ENCODE data around the gene INSIG1.

INSIG1 gene

GRCh38 chr7:155327590-155328320 lies 30.1 kb downstream of the INSIG1 start:
- no peak for DNase-seq (ENCODE audit: low read depth)

- DNase-seq (ENCODE audit: low read depth) = no peak
Observed at GRCh38 chr7:155329225-155329624, 31.5 kb downstream of the INSIG1 start.

GRCh38 chr7:155331396-155331795 lies 33.7 kb downstream of the INSIG1 start:
- DNase-seq (ENCODE audit: low read depth) = no peak

GRCh38 chr7:155333346-155334234 lies 35.9 kb downstream of the INSIG1 start:
- DNase-seq (ENCODE audit: low read depth) = no peak

DNA sequence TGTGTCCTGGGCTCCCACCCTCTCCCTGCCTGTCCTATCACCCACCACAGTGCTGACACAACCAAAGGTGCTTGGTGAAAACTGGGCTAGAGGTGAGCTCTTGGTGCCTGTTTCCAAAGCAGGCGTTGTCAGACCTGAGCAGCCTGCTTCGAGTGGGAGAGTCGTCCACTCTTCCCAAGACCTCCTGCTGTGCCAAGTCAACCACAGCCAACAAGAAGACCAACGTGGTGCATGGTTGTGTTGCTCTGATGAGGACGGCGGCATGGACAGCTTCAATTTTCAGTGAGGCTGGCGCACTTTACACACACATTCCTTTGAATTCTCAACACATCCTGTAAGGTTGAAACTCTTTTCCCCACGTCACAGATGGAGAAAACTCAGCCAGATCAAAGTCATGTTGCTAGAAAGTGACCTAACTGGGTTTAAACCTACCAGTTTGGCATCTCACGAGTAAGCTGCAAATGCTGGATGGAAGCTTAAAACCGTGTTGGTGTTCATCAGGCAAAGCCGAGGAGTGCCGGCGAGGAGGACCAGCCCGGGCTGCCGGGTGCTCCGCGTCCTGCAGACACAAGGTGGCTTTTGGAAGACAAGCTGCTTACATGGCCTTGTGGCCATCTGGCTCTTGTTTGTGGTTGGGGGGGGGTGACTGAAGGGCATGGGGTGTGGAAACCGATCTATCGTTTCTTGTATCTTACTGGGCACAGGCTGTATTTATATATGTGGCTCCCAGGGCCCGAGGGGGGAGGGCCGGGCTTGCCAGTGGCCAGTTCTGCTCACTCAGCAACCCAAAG lies 39.3 kb downstream of the INSIG1 start:
- no peak for DNase-seq (ENCODE audit: low read depth)

DNA sequence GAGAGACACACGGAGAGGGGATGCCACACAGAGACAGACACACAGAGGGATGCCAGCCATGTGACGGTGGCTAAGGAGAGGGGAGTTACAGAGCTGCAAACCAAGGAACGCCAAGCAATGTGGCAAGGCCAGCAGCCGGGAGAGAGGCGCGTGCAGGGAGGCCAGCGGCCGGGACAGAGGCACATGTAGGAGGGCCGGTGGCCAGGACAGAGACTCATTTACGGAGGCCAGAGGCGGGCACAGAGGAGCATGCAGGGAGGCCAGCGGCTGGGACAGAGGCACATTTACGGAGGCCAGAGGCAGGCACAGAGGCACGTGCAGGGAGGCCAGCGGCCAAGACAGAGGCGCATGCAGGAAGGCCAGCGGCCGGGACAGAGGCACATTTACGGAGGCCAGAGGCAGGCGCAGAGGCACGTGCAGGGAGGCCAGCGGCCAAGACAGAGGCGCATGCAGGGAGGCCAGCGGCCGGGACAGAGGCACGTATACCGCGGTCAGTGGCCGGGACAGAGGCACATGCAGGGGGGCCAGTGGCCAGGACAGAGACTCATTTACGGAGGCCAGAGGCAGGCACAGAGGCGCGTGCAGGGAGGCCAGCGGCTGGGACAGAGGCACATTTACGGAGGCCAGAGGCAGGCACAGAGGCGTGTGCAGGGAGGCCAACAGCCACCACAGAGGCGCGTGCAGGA lies 40.4 kb downstream of the INSIG1 start:
- no peak for DNase-seq (ENCODE audit: low read depth)

DNA sequence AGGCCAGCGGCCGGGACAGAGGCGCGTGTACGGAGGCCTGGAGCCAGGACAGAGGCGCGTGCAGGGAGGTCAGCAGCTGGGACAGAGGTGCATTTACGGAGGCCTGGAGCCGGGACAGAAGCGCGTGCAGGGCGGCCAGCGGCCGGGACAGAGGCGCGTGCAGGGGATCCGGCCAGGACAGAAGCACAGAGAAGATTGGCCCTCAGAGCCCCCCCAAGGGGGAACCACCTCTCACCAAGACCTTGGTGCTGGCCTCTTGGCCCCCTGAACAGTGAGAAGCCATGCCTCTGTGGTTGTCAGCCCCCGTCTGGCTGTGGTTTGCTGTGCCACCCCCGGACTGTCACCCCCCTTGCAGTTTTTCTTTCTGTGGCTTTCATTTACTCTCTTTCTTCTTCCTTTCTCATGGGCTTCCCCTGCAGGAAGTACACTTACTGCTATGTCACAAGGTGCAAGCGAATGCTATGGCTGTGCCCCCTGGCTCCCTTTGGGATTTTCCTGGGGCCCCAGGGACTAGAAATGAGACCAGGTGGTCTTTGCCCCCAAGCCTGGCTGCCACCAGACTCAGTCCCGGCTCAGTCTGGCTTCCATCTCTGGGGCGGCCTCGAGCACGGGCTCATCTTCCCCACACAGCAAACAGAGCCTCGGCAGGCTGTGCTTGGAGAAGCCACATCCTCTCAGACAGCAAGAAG lies 41.1 kb downstream of the INSIG1 start:
- no peak for DNase-seq (ENCODE audit: low read depth)

DNA sequence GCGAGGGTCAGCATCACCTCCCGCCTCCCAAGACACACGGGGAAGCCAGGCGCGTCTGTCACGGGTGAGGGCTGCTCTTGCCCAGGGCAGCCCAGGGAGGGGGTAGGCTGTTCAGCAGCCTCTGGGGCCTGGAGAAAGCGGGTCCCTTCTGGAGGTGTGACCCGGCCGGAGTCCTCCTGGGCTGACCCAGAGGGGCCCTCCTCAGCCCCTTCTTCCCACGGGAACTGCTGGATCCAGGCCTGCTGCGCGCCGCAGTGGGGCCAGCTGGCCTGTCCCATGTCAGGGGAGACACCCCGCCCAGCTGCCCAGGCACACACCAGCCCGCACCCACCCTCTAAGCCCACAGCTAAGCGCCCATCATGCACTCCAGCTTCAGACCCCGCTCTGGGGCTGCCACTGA lies 41.8 kb downstream of the INSIG1 start:
- DNase-seq (ENCODE audit: low read depth) = no peak

GRCh38 chr7:155340071-155340531 lies 42.4 kb downstream of the INSIG1 start:
- no peak for DNase-seq (ENCODE audit: low read depth)

- no peak for DNase-seq (ENCODE audit: low read depth)
Observed at GRCh38 chr7:155340721-155341120, 43.0 kb downstream of the INSIG1 start.

- no peak for DNase-seq (ENCODE audit: low read depth)
Observed at GRCh38 chr7:155341463-155341983, 43.8 kb downstream of the INSIG1 start.

GRCh38 chr7:155342313-155342712 lies 44.6 kb downstream of the INSIG1 start:
- DNase-seq (ENCODE audit: low read depth) = no peak

DNA sequence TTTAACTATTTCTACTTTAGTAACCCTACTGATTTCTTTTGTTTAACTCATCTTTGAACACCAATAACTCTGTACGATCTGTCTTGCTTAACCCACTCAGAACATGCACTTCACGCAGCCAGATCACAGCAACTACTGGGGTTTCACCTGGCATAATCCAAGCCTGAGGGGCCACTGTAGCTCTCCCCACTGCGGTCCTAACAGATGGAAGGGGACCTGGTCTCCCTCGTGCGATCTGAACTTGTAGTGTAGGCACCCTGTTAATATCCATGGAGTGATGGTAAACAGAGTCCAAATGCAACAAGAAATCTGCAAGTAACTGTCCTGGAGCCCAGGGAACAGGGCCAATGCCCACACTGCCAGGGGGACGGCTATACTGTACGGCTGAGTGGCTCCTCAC lies 45.5 kb downstream of the INSIG1 start:
- DNase-seq (ENCODE audit: low read depth) = no peak

- no peak for DNase-seq (ENCODE audit: low read depth)
Observed at GRCh38 chr7:155343661-155344121, 46.0 kb downstream of the INSIG1 start.

- DNase-seq (ENCODE audit: low read depth) = no peak
Observed at GRCh38 chr7:155344270-155344617, 46.6 kb downstream of the INSIG1 start.

DNA sequence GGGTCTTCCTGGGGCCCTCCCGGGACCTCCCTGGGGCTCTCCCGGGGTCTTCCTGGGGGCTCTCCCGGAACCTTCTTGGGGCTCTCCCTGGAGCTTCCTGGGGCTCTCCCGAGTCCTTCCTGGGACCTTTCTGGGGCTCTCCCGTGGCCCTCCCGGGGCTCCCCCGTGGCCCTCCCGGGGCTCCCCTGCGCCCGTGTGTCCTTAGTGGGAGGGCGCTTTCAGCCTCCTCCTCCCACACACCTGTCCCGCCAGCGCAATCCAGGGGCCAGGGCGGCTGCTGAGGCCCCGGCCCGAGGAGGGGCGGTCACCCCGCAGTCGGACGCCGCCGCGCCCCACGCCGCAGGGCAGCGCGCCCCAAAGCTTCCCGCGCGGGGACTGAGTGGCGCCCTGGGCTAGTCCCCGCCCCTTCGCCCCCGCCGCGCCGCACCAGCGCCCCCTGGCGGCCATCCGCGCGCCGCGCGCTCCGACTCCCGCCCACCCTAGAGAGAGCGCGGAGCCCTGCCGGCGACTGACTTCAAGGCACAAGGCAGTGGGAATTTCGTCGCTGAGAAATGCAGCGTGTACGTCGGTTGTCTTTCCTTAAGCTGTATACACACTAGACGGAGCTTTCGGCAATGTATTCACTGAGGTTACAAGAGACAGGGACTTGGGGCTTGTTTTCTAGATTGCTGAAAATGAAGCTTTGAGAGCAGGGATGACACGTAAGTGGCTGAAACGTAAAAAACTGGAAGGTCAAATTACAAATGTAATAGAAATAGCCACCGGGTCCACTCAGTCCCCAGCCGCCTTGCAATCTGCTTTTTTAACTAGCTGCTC lies 47.1 kb downstream of the INSIG1 start:
- DNase-seq (ENCODE audit: low read depth) = peak; percentile 48

GRCh38 chr7:155345490-155345889 lies 47.8 kb downstream of the INSIG1 start:
- no peak for DNase-seq (ENCODE audit: low read depth)

DNA sequence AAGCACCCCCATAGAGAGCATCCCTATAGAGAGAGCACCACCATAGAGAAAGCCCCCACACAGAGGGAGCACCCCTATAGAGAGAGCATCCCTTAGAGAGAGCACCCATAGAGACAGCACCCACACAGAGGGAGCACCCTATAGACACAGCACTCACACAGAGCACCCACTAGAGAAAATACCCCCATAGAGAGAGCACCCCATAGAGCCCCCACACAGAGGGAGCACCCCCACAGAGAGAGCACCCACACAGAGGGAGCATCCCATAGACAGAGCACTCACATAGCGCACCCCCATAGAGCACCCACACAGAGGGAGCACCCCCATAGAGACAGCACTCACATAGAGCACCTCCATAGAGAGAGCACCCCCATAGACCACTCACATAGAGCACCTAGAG lies 48.6 kb downstream of the INSIG1 start:
- DNase-seq (ENCODE audit: low read depth) = no peak

DNA sequence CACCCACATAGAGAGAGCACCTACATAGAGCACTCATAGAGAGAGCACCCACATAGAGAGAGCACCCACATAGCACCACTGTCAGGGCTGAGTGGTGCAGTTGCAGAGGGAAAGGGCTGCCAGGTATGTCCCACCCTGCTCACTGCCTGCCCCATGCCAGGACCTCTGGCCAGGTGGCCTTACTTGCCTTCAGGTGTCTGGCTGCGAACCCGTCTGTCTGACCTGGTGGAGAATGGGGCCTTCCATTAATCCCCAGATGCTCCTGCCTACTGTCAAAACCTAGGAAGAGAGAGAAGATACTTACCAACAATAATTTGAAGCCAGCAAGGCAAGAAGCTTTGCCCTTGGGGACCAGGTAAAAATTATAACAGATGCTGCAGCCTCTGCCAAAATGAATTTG lies 51.1 kb downstream of the INSIG1 start:
- DNase-seq (ENCODE audit: low read depth) = no peak
